AG09309 (cell line): ENCODE data around the gene RASGRP4.
"Not testable (repeated sequence)": the region's sequence is repeated elsewhere in the genome, so short reads cannot be mapped to it uniquely, and the experiment has no call there.

ENCODE experiments used
- DNase-seq: peaks from one replicate; pipeline ENCODE4 v3.0.0-alpha.2; 2010; ENCODE audit warnings: low read depth
- H3K4me3 ChIP-seq: 2 replicates; pipeline ENCODE4 v1.5.1; 2011; ENCODE audit warnings: mild to moderate bottlenecking, low read depth, low read length, moderate library complexity; ENCODE audit not compliant: control insufficient read depth
- TF ChIP-seq, protein P1 (sequence below): IDR thresholded peaks from 2 replicates; pipeline ENCODE4 v1.5.1; 2011; ENCODE audit warnings: mild to moderate bottlenecking, low read depth, low read length, inconsistent platforms; ENCODE audit not compliant: insufficient read depth, control insufficient read depth; ENCODE audit errors: missing control alignments

Gene RASGRP4

DNA sequence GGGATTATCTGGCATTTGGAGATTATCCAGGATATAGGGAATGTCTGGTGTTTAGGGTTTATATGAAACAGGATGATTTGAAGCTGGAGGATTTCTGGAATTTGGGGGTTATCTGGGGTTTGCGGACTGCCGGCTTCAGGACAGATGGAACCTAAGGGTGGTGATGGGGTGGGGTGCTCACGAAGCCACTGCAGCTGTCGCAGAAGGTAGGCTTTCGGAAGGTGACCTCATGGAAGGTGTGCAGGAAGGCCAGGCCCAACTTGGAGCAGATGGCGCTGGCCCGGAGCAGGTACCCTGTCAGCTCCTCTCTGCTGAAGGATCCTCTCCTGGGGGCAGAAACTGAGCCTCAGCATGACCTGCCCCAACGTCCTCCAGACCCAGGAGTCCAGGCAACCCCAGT lies 13.5 kb downstream of the RASGRP4 start:
- no peak for DNase-seq
- no peak overlapping the region for H3K4me3 ChIP-seq
- TF ChIP-seq, protein P1, sequence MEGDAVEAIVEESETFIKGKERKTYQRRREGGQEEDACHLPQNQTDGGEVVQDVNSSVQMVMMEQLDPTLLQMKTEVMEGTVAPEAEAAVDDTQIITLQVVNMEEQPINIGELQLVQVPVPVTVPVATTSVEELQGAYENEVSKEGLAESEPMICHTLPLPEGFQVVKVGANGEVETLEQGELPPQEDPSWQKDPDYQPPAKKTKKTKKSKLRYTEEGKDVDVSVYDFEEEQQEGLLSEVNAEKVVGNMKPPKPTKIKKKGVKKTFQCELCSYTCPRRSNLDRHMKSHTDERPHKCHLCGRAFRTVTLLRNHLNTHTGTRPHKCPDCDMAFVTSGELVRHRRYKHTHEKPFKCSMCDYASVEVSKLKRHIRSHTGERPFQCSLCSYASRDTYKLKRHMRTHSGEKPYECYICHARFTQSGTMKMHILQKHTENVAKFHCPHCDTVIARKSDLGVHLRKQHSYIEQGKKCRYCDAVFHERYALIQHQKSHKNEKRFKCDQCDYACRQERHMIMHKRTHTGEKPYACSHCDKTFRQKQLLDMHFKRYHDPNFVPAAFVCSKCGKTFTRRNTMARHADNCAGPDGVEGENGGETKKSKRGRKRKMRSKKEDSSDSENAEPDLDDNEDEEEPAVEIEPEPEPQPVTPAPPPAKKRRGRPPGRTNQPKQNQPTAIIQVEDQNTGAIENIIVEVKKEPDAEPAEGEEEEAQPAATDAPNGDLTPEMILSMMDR: no peak

DNA sequence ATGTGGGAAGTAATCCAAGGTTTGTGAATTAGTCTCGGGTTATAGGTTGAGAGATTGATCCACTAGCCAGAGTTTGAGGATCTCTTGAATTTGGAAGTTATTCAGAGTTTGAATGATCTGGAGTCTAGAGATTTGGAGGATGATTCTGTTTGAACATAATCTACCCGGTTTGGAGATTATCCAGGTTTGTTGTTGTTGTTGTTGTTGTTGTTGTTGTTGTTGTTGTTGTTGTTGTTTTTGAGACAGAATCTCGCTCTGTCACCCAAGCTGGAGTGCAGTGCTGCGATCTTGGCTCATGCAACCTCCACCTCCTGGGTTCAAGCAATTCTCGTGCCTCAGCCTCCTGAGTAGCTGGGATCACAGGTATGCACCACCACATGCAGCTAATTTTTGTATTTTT lies 14.1 kb downstream of the RASGRP4 start:
- H3K4me3 ChIP-seq, DNase-seq: not testable (repeated sequence)

- H3K4me3 ChIP-seq: no peak overlapping the region
- no peak for DNase-seq
- TF ChIP-seq, protein P1: no peak
These were observed 14.8 kb downstream of the RASGRP4 start for GRCh38 chr19:38411041-38411712.

- not testable (repeated sequence) for H3K4me3 ChIP-seq, DNase-seq
These were observed 15.6 kb downstream of the RASGRP4 start for GRCh38 chr19:38410407-38410806.

DNA sequence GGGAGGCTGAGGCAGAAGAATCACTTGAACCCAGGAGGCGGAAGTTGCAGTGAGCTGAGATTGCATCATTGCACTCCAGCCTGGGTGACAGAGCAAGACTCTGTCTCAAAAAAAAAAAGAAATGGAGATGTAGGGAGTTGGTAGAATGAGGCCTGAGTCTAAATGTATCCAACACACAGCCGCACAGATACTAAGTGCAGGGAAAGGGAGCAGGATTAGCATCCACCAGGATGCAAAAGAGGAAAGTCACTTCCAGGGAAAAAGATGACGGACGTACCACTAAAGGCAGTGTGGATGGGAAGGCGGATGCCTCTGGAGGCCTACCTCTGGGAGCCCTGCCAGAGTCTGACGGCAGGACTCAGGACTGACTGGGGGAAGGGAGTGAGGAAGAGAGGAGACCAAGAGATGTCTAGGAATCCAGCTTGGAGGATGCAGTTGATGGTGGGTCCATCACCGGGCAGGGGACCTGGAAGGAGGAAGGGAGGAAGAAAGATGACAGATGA lies 16.3 kb downstream of the RASGRP4 start:
- H3K4me3 ChIP-seq: no peak overlapping the region
- TF ChIP-seq, protein P1: no peak
- no peak for DNase-seq

GRCh38 chr19:38405276-38405675 lies 20.7 kb downstream of the RASGRP4 start:
- TF ChIP-seq, protein P1: no peak
- DNase-seq: no peak
- no peak overlapping the region for H3K4me3 ChIP-seq

DNA sequence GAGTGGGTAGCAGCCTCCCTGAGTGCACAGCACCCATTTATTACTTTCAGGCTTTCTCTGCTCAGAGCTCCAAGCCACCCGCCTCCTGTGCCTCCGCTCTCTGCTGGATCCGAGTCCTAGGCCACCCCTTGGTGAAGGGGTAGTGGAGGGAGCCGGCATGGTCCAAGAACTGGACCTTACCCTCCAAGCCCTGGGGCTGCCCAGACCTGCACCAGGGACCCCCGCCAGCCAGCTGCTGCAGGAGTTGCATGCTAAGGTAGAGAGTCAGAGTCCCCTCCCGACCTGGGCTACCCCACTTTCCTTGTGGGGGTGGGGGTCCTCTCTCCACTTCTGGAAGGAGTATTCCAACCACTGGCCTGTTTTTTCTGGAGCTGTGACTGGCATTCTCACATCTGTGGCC lies 21.2 kb downstream of the RASGRP4 start:
- TF ChIP-seq, protein P1: no peak
- no peak for DNase-seq
- no peak overlapping the region for H3K4me3 ChIP-seq
